DND-41 (cell line): ENCODE data around the gene ARPC4.
"Not testable (repeated sequence)": the region's sequence is repeated elsewhere in the genome, so short reads cannot be mapped to it uniquely, and the experiment has no call there.

Experiments used
- ATAC-seq: fragments of 200-7000 bp; cut with Tn5 transposase; 3 replicates; pipeline ENCODE4 v1.9.1; 2021; ENCODE audit warnings: low read depth; ENCODE audit not compliant: insufficient read depth
- DNase-seq: peaks from one replicate; pipeline ENCODE4 v3.0.0-alpha.2; 2020
- H2AFZ ChIP-seq: 2 replicates; pipeline ENCODE4 v1.6.0; 2012; ENCODE audit warnings: low read depth, low read length
- H3K27ac ChIP-seq: 2 replicates; pipeline ENCODE4 v1.5.1; 2012; ENCODE audit warnings: low read length, inconsistent platforms
- H3K27me3 ChIP-seq: fragments of 200-600 bp; sonication (generic); 2 replicates; pipeline ENCODE4 v1.6.0; 2012; ENCODE audit warnings: low read length, mild to moderate bottlenecking, inconsistent platforms; ENCODE audit not compliant: insufficient read depth, poor library complexity
- H3K36me3 ChIP-seq: 2 replicates; pipeline ENCODE4 v1.5.1; 2012; ENCODE audit warnings: low read length, inconsistent platforms; ENCODE audit not compliant: insufficient read depth
- H3K4me1 ChIP-seq: 2 replicates; pipeline ENCODE4 v1.5.1; 2012; ENCODE audit warnings: mild to moderate bottlenecking, low read length; ENCODE audit not compliant: insufficient read depth
- H3K4me2 ChIP-seq: 2 replicates; pipeline ENCODE4 v1.6.0; 2012; ENCODE audit warnings: mild to moderate bottlenecking, moderate library complexity, low read length, inconsistent platforms; ENCODE audit not compliant: insufficient read depth
- H3K4me3 ChIP-seq, 2 experiments: fragments of 200-600 bp in 1 of 2; shearing (Covaris generic) in 1 of 2; 2 replicates each; pipeline ENCODE4 v1.5.1; 2012 to 2016; ENCODE audit warnings: inconsistent platforms in 2 of 2, low read length in 2 of 2, mild to moderate bottlenecking in 2 of 2, low read depth in 1 of 2, moderate library complexity in 1 of 2
- H3K79me2 ChIP-seq: 2 replicates; pipeline ENCODE4 v1.6.0; 2012; ENCODE audit warnings: low read length, inconsistent platforms; ENCODE audit not compliant: insufficient read depth
- H3K9ac ChIP-seq: 2 replicates; pipeline ENCODE4 v1.6.0; 2012; ENCODE audit warnings: low read depth, mild to moderate bottlenecking, inconsistent platforms, low read length, moderate library complexity
- H3K9me3 ChIP-seq: 2 replicates; pipeline ENCODE4 v1.5.1; 2012; ENCODE audit warnings: low read length, moderate library complexity, mild to moderate bottlenecking, inconsistent platforms; ENCODE audit not compliant: insufficient read depth, severe bottlenecking
- H4K20me1 ChIP-seq: 2 replicates; pipeline ENCODE4 v1.6.0; 2012; ENCODE audit warnings: low read length; ENCODE audit not compliant: insufficient read depth
- EZH2 ChIP-seq: IDR thresholded peaks from 3 replicates; pipeline ENCODE4 v1.6.1; 2012; ENCODE audit warnings: borderline replicate concordance, low read depth, mild to moderate bottlenecking, moderate library complexity, low read length, inconsistent platforms; ENCODE audit not compliant: severe bottlenecking
- TF ChIP-seq, protein P1 (sequence below): IDR thresholded peaks from 2 replicates; pipeline ENCODE4 v1.5.1; 2012; ENCODE audit warnings: borderline replicate concordance, low read length, moderate library complexity, mild to moderate bottlenecking; ENCODE audit not compliant: poor library complexity, severe bottlenecking; ENCODE audit errors: extremely low read depth

ARPC4 gene

GRCh38 chr3:9848860-9849259 is 56.0 kb downstream of the ARPC4 start:
- H3K36me3 ChIP-seq, DNase-seq, H3K4me1 ChIP-seq, H3K9me3 ChIP-seq, H4K20me1 ChIP-seq, H3K4me3 ChIP-seq, ATAC-seq, H2AFZ ChIP-seq, H3K27me3 ChIP-seq, H3K27ac ChIP-seq, H3K4me2 ChIP-seq, H3K79me2 ChIP-seq, H3K9ac ChIP-seq: not testable (repeated sequence)
- TF ChIP-seq, protein P1, sequence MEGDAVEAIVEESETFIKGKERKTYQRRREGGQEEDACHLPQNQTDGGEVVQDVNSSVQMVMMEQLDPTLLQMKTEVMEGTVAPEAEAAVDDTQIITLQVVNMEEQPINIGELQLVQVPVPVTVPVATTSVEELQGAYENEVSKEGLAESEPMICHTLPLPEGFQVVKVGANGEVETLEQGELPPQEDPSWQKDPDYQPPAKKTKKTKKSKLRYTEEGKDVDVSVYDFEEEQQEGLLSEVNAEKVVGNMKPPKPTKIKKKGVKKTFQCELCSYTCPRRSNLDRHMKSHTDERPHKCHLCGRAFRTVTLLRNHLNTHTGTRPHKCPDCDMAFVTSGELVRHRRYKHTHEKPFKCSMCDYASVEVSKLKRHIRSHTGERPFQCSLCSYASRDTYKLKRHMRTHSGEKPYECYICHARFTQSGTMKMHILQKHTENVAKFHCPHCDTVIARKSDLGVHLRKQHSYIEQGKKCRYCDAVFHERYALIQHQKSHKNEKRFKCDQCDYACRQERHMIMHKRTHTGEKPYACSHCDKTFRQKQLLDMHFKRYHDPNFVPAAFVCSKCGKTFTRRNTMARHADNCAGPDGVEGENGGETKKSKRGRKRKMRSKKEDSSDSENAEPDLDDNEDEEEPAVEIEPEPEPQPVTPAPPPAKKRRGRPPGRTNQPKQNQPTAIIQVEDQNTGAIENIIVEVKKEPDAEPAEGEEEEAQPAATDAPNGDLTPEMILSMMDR: peak; percentile 55

GRCh38 chr3:9851383-9851782 is 58.5 kb downstream of the ARPC4 start:
- H3K27me3 ChIP-seq, DNase-seq, H3K36me3 ChIP-seq, H3K9ac ChIP-seq, H3K79me2 ChIP-seq, H3K4me3 ChIP-seq, ATAC-seq, H3K27ac ChIP-seq, H3K4me2 ChIP-seq, H3K4me1 ChIP-seq, H4K20me1 ChIP-seq, H2AFZ ChIP-seq, H3K9me3 ChIP-seq: not testable (repeated sequence)

GRCh38 chr3:9851926-9852325 is 59.0 kb downstream of the ARPC4 start:
- not testable (repeated sequence) for DNase-seq

GRCh38 chr3:9852528-9852927 is 59.6 kb downstream of the ARPC4 start:
- H3K4me3 ChIP-seq: no peak overlapping the region
- TF ChIP-seq EZH2: no peak

More at GRCh38 chr3:9851926-9852325, 59.0 kb downstream of the ARPC4 start:
- not testable (repeated sequence) for H3K79me2 ChIP-seq, H3K4me2 ChIP-seq, H3K27me3 ChIP-seq, H2AFZ ChIP-seq, H3K4me1 ChIP-seq, H3K4me3 ChIP-seq, H3K9me3 ChIP-seq, H3K27ac ChIP-seq, H3K9ac ChIP-seq, ATAC-seq, H4K20me1 ChIP-seq, H3K36me3 ChIP-seq

GRCh38 chr3:9854291-9854940 is 61.5 kb downstream of the ARPC4 start:
- H3K4me3 ChIP-seq, H3K79me2 ChIP-seq, H3K36me3 ChIP-seq, ATAC-seq, H2AFZ ChIP-seq, H3K27ac ChIP-seq, H3K4me1 ChIP-seq, H3K9me3 ChIP-seq, H3K9ac ChIP-seq, H3K27me3 ChIP-seq, DNase-seq, H3K4me2 ChIP-seq, H4K20me1 ChIP-seq: not testable (repeated sequence)

More at GRCh38 chr3:9852528-9852927, 59.6 kb downstream of the ARPC4 start:
- Histone ChIP-seq H4K20me1 (no peaks in the 10 kb centered on the region), H2AFZ (no peak overlapping the region), H3K4me1 (no peaks in the 10 kb centered on the region), H3K27me3 (no peaks in the 10 kb centered on the region), H3K27ac (no peak overlapping the region), H3K36me3 (no peaks in the 10 kb centered on the region), H3K79me2 (no peaks in the 10 kb centered on the region), H3K9ac (no peak overlapping the region), H3K9me3 (no peaks in the 10 kb centered on the region), H3K4me2 (no peak overlapping the region)
- ATAC-seq (no peak), DNase-seq (no peak)
